PC-3 (cell line): ENCODE results near the gene ST3GAL6. TPM values are rescaled to one million over a fixed set of nuclear protein-coding genes. Genes with fewer than 3 reads are reported as not detected.
A peak's percentile ranks its signal among the peaks of the same experiment; 100 is the strongest.

Experiments used
- ATAC-seq: fragments of 200-7000 bp; cut with Tn5 transposase; 2 replicates; pipeline ENCODE4 v1.9.1; 2020; ENCODE audit warnings: mild to moderate bottlenecking, moderate library complexity
- BruUV-seq: library from RNA; stranded (reverse); fragments of 400-500 nt; replicated peaks from 2 replicates; lab custom pipeline; 2021; lab: Mats Ljungman, UMichigan
- CTCF ChIA-PET: fragments of 300-600 bp; sonication (Branson Sonifier 250); formaldehyde crosslinking; loops from one replicate; lab custom pipeline; 2022; ENCODE audit warnings: antibody characterized with exemption; lab: Charles Lee
- POLR2A ChIA-PET: fragments of 300-600 bp; sonication (Branson Sonifier 250); formaldehyde crosslinking; loops from one replicate; lab custom pipeline; 2022; ENCODE audit warnings: antibody characterized with exemption; ENCODE audit not compliant: unreplicated experiment; lab: Charles Lee
- DNase-seq: peaks from one replicate; pipeline ENCODE4 v3.0.0-alpha.2; 2015
- H2AFZ ChIP-seq: fragments of 300-600 bp; sonication (generic); 2 replicates; pipeline ENCODE4 v1.6.0; 2016; ENCODE audit warnings: antibody characterized with exemption, low read length
- H3F3A ChIP-seq: fragments of 300-600 bp; sonication (generic); one replicate; pipeline ENCODE4 v1.6.0; 2017; ENCODE audit warnings: antibody characterized with exemption, low read length, control low read depth, mild to moderate bottlenecking; ENCODE audit not compliant: unreplicated experiment
- H3K27ac ChIP-seq: fragments of 300-600 bp; sonication (generic); 2 replicates; pipeline ENCODE4 v1.5.1; 2016; ENCODE audit warnings: mild to moderate bottlenecking, low read length
- H3K27me3 ChIP-seq: fragments of 300-600 bp; sonication (generic); 2 replicates; pipeline ENCODE4 v1.6.1; 2016; ENCODE audit warnings: low read length, mixed read lengths
- H3K36me3 ChIP-seq: fragments of 300-600 bp; sonication (generic); 2 replicates; pipeline ENCODE4 v1.6.1; 2016; ENCODE audit warnings: low read depth, mixed run types, low read length, mixed read lengths
- H3K4me1 ChIP-seq: fragments of 300-600 bp; sonication (generic); 2 replicates; pipeline ENCODE4 v1.5.1; 2016; ENCODE audit warnings: low read length; ENCODE audit not compliant: insufficient read depth
- H3K4me2 ChIP-seq: fragments of 300-600 bp; sonication (generic); 2 replicates; pipeline ENCODE4 v1.6.0; 2016; ENCODE audit warnings: low read length
- H3K4me3 ChIP-seq: fragments of 300-600 bp; sonication (generic); 2 replicates; pipeline ENCODE4 v1.5.1; 2016; ENCODE audit warnings: mild to moderate bottlenecking, low read length, mixed read lengths
- H3K79me2 ChIP-seq: fragments of 300-600 bp; sonication (generic); 2 replicates; pipeline ENCODE4 v1.6.1; 2017; ENCODE audit warnings: low read length, mixed read lengths
- H3K9ac ChIP-seq: fragments of 300-600 bp; sonication (generic); 2 replicates; pipeline ENCODE4 v1.6.0; 2016; ENCODE audit warnings: mild to moderate bottlenecking, low read length
- H3K9me2 ChIP-seq: fragments of 300-600 bp; sonication (generic); replicated peaks from 2 replicates; pipeline ENCODE4 v1.6.1; 2016; ENCODE audit warnings: mixed run types, low read length, mixed read lengths
- H3K9me3 ChIP-seq: fragments of 300-600 bp; sonication (generic); 2 replicates; pipeline ENCODE4 v1.6.1; 2016; ENCODE audit warnings: low read length, mixed read lengths
- H4K20me1 ChIP-seq: fragments of 300-600 bp; sonication (generic); 2 replicates; pipeline ENCODE4 v1.6.1; 2016; ENCODE audit warnings: low read length, mixed read lengths
- EZH2 ChIP-seq: fragments of 300-600 bp; sonication (generic); IDR thresholded peaks from one replicate; pipeline ENCODE4 v1.6.1; 2017; ENCODE audit warnings: antibody characterized with exemption, mild to moderate bottlenecking, low read length; ENCODE audit not compliant: unreplicated experiment
- EZH2phosphoT487 ChIP-seq: fragments of 300-600 bp; sonication (generic); IDR thresholded peaks from 2 replicates; pipeline ENCODE4 v1.6.1; 2018; ENCODE audit warnings: mild to moderate bottlenecking, antibody characterized with exemption, low read length, borderline replicate concordance
- intact Hi-C: fragments of 100-400 bp; cut with micrococcal nuclease; formaldehyde crosslinking; loops from 2 replicates; pipeline ENCODE4 v1.9.0; 2023
- total RNA-seq: library from RNA; depleted of rRNA; stranded (reverse); fragments of >200 nt; gene quantifications from 2 replicates; pipeline ENCODE4 v1.2.3, GENCODE V29; 2014
- TF ChIP-seq, protein P1 (sequence below): fragments of 300-600 bp; sonication (generic); conservative IDR thresholded peaks from 2 replicates; pipeline ENCODE4 v1.5.1; 2017; ENCODE audit warnings: antibody characterized with exemption, low read depth, mild to moderate bottlenecking, low read length

ST3GAL6 gene
- total RNA-seq, 1 experiment from 2014 or later = 11.5 TPM

GRCh38 chr3:98811048-98811447, 47.9 kb downstream of the ST3GAL6 start:
- peaks cover 42% of the 10 kb centered on the region for H3K4me1 ChIP-seq
- intact Hi-C loops = loop anchor here (10.0 kb wide), 1 partner anchor 364 kb away; no protein-coding TSS in a partner anchor
- no peaks in the 10 kb centered on the region for H3K9me2 ChIP-seq
- ATAC-seq (no peak), DNase-seq (no peak)
- ChIA-PET POLR2A (no interaction called here), CTCF (no interaction called here)
- no peaks in the 10 kb centered on the region for H3K9me3 ChIP-seq
- H3K27me3 ChIP-seq = no peaks in the 10 kb centered on the region
- H3K79me2 ChIP-seq = 0 out of 2 replicates have a peak, but pooled peaks cover 7% of the 10 kb centered on the region
- H3K36me3 ChIP-seq = peaks cover 86% of the 10 kb centered on the region
- H4K20me1 ChIP-seq = peaks cover 7% of the 10 kb centered on the region; the same call in 1 of the 2 replicates
- BruUV-seq = no TSS peak
- H2AFZ ChIP-seq = no peak overlapping the region
- no peak for TF ChIP-seq EZH2phosphoT487
- TF ChIP-seq, protein P1, sequence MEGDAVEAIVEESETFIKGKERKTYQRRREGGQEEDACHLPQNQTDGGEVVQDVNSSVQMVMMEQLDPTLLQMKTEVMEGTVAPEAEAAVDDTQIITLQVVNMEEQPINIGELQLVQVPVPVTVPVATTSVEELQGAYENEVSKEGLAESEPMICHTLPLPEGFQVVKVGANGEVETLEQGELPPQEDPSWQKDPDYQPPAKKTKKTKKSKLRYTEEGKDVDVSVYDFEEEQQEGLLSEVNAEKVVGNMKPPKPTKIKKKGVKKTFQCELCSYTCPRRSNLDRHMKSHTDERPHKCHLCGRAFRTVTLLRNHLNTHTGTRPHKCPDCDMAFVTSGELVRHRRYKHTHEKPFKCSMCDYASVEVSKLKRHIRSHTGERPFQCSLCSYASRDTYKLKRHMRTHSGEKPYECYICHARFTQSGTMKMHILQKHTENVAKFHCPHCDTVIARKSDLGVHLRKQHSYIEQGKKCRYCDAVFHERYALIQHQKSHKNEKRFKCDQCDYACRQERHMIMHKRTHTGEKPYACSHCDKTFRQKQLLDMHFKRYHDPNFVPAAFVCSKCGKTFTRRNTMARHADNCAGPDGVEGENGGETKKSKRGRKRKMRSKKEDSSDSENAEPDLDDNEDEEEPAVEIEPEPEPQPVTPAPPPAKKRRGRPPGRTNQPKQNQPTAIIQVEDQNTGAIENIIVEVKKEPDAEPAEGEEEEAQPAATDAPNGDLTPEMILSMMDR = no peak
- no peak for TF ChIP-seq EZH2
- H3K27ac ChIP-seq = no peak overlapping the region
- H3K9ac ChIP-seq = no peak overlapping the region
- no peak overlapping the region for H3K4me2 ChIP-seq
- H3F3A ChIP-seq = peaks cover 7% of the 10 kb centered on the region
- H3K4me3 ChIP-seq = no peak overlapping the region

GRCh38 chr3:98812851-98813374, 49.8 kb downstream of the ST3GAL6 start:
- Histone ChIP-seq H3K27ac (no peak overlapping the region), H4K20me1 (peaks cover 7% of the 10 kb centered on the region; the same call in 1 of the 2 replicates)
- peak; percentile 55 for DNase-seq

More at GRCh38 chr3:98812851-98813374, 49.8 kb downstream of the ST3GAL6 start:
- H3K4me3 ChIP-seq = no peak overlapping the region
- 0 out of 2 replicates have a peak, but pooled peaks cover 19% of the 10 kb centered on the region for H3K79me2 ChIP-seq
- peaks cover 39% of the 10 kb centered on the region for H3K4me1 ChIP-seq
- H3K9me2 ChIP-seq = no peaks in the 10 kb centered on the region
- no peak overlapping the region for H3K9ac ChIP-seq
- H3K9me3 ChIP-seq = no peaks in the 10 kb centered on the region
- no peak overlapping the region for H3K4me2 ChIP-seq
- CTCF ChIA-PET = no interaction called here
- peaks cover 83% of the 10 kb centered on the region for H3K36me3 ChIP-seq
- peak; percentile 37; the same call in 1 of the 2 replicates for ATAC-seq
- intact Hi-C loops = loop anchor here (1.0 to 10.0 kb wide), 2 partner anchors 211 to 362 kb away; no protein-coding TSS in a partner anchor
- POLR2A ChIA-PET = interaction anchor here (0.6 kb wide), 1 partner anchor 168 kb away, joined by 5 read pairs; no protein-coding TSS in a partner anchor
- no TSS peak for BruUV-seq
- peaks cover 16% of the 10 kb centered on the region for H3F3A ChIP-seq
- H2AFZ ChIP-seq = no peak overlapping the region
- TF ChIP-seq, protein P1 = peak; percentile 67
- TF ChIP-seq EZH2phosphoT487 = no peak
- no peaks in the 10 kb centered on the region for H3K27me3 ChIP-seq
